Panc1 (cell line): ENCODE data around the gene PDE3B. TPM values are rescaled to one million over a fixed set of nuclear protein-coding genes. Genes with fewer than 3 reads are reported as not detected.

Experiments used
- ATAC-seq: fragments of 200-7000 bp; cut with Tn5 transposase; 2 replicates; pipeline ENCODE4 v1.9.1; 2020; ENCODE audit warnings: mild to moderate bottlenecking, moderate library complexity
- BruUV-seq: library from RNA; stranded (reverse); fragments of 400-500 nt; replicated peaks from 2 replicates; lab custom pipeline; 2021; lab: Mats Ljungman, UMichigan
- CTCF ChIA-PET: fragments of 300-600 bp; sonication (Branson Sonifier 250); formaldehyde crosslinking; loops from one replicate; lab custom pipeline; 2022; ENCODE audit warnings: antibody characterized with exemption; lab: Charles Lee
- POLR2A ChIA-PET: fragments of 300-600 bp; sonication (Branson Sonifier 250); formaldehyde crosslinking; loops from one replicate; lab custom pipeline; 2022; ENCODE audit warnings: antibody characterized with exemption; lab: Charles Lee
- DNase-seq: peaks from one replicate; pipeline ENCODE4 v3.0.0-alpha.2; 2010; ENCODE audit warnings: low read depth, low spot score
- H3K27ac ChIP-seq: 2 replicates; pipeline ENCODE4 v1.5.1; 2011; ENCODE audit warnings: mild to moderate bottlenecking, low read length, inconsistent platforms
- H3K27me3 ChIP-seq: fragments of 200-500 bp; sonication (Bioruptor generic); 2 replicates; pipeline ENCODE4 v1.6.0; 2014; ENCODE audit warnings: low read length, inconsistent platforms; ENCODE audit not compliant: control insufficient read depth, insufficient read depth
- H3K36me3 ChIP-seq: fragments of 200-500 bp; sonication (Bioruptor generic); 2 replicates; pipeline ENCODE4 v1.5.1; 2014; ENCODE audit warnings: inconsistent platforms, mild to moderate bottlenecking, low read length, moderate library complexity; ENCODE audit not compliant: control insufficient read depth, insufficient read depth
- H3K4me1 ChIP-seq: 2 replicates; pipeline ENCODE4 v1.5.1; 2011; ENCODE audit warnings: inconsistent platforms, mild to moderate bottlenecking, low read length, moderate library complexity; ENCODE audit not compliant: control insufficient read depth, insufficient read depth
- H3K4me3 ChIP-seq, 2 experiments: 2 replicates each; pipeline ENCODE4 v1.5.1; 2011 to 2012; ENCODE audit warnings: low read depth in 2 of 2, low read length in 2 of 2, mild to moderate bottlenecking in 2 of 2, inconsistent platforms in 1 of 2, moderate library complexity in 1 of 2
- H3K9me3 ChIP-seq: fragments of 200-500 bp; sonication (Bioruptor generic); 2 replicates; pipeline ENCODE4 v1.5.1; 2014; ENCODE audit warnings: low read depth, mild to moderate bottlenecking, inconsistent platforms, low read length, moderate library complexity; ENCODE audit not compliant: control insufficient read depth, insufficient read depth
- CTCF ChIP-seq: fragments of 450-650 bp; IDR thresholded peaks from 2 replicates; pipeline ENCODE4 v1.5.1; 2017; ENCODE audit warnings: mild to moderate bottlenecking
- POLR2AphosphoS5 ChIP-seq: IDR thresholded peaks from 2 replicates; pipeline ENCODE4 v1.6.1; 2012; ENCODE audit warnings: mild to moderate bottlenecking, low read depth, low read length, moderate library complexity
- SIN3A ChIP-seq: IDR thresholded peaks from 2 replicates; pipeline ENCODE4 v1.6.1; 2012; ENCODE audit warnings: low read depth, mild to moderate bottlenecking, low read length, moderate library complexity, borderline replicate concordance; ENCODE audit not compliant: insufficient read depth
- TCF7L2 ChIP-seq: IDR thresholded peaks from 2 replicates; pipeline ENCODE4 v1.6.1; 2011; ENCODE audit warnings: mild to moderate bottlenecking, low read depth, low read length, inconsistent platforms
- in situ Hi-C: cut with HindIII; loops from 2 replicates; pipeline ENCODE4 v1.10.0; 2016; ENCODE audit warnings: low sequenced_read_pairs, low pct_unique_long_range_greater_than_20kb
- intact Hi-C: fragments of 100-400 bp; cut with micrococcal nuclease; formaldehyde crosslinking; loops from one replicate; pipeline ENCODE4 v1.10.0; 2022; ENCODE audit not compliant: unreplicated experiment
- total RNA-seq: library from RNA; stranded (reverse); gene quantifications from one replicate; pipeline ENCODE4 v1.2.1, GENCODE V29; 2021; ENCODE audit not compliant: unreplicated experiment
- TF ChIP-seq, protein P1 (sequence below), 2 experiments: IDR thresholded peaks; 2 replicates each; pipeline ENCODE4 v1.6.1; 2011 to 2012; ENCODE audit warnings: low read depth in 2 of 2, control low read depth in 1 of 2, low read length in 1 of 2, mild to moderate bottlenecking in 1 of 2, moderate library complexity in 1 of 2; ENCODE audit not compliant: insufficient read depth in 1 of 2

The PDE3B gene
- total RNA-seq, 1 experiment from 2014 or later: 33.0 TPM

GRCh38 chr11:14768526-14769188 lies 125.1 kb downstream of the PDE3B start:
- in situ Hi-C loops: no loop called here
- POLR2A ChIA-PET: no interaction called here
- Histone ChIP-seq H3K27ac (no peak overlapping the region), H3K9me3 (no peaks in the 10 kb centered on the region), H3K4me1 (no peaks in the 10 kb centered on the region; the same call in 1 of the 2 replicates), H3K27me3 (no peaks in the 10 kb centered on the region), H3K36me3 (no peaks in the 10 kb centered on the region), H3K4me3 (no peak overlapping the region)
- DNase-seq (no peak), ATAC-seq (no peak)
- TF ChIP-seq TCF7L2 (no peak), SIN3A (no peak), CTCF (no peak), POLR2AphosphoS5 (no peak)
- TF ChIP-seq, protein P1, sequence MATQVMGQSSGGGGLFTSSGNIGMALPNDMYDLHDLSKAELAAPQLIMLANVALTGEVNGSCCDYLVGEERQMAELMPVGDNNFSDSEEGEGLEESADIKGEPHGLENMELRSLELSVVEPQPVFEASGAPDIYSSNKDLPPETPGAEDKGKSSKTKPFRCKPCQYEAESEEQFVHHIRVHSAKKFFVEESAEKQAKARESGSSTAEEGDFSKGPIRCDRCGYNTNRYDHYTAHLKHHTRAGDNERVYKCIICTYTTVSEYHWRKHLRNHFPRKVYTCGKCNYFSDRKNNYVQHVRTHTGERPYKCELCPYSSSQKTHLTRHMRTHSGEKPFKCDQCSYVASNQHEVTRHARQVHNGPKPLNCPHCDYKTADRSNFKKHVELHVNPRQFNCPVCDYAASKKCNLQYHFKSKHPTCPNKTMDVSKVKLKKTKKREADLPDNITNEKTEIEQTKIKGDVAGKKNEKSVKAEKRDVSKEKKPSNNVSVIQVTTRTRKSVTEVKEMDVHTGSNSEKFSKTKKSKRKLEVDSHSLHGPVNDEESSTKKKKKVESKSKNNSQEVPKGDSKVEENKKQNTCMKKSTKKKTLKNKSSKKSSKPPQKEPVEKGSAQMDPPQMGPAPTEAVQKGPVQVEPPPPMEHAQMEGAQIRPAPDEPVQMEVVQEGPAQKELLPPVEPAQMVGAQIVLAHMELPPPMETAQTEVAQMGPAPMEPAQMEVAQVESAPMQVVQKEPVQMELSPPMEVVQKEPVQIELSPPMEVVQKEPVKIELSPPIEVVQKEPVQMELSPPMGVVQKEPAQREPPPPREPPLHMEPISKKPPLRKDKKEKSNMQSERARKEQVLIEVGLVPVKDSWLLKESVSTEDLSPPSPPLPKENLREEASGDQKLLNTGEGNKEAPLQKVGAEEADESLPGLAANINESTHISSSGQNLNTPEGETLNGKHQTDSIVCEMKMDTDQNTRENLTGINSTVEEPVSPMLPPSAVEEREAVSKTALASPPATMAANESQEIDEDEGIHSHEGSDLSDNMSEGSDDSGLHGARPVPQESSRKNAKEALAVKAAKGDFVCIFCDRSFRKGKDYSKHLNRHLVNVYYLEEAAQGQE (IDR thresholded peaks at IDR 0.05; ENCODE audit: insufficient read depth in 1 of 2, low read depth in 2 of 2, low read length in 1 of 2): no peak
- BruUV-seq: no TSS peak
- intact Hi-C loops: loop anchor here (10.0 kb wide), 1 partner anchor 234 kb away; no protein-coding TSS in a partner anchor
- CTCF ChIA-PET: no interaction called here

GRCh38 chr11:14773755-14774154 lies 130.2 kb downstream of the PDE3B start:
- in situ Hi-C loops: no loop called here
- CTCF ChIA-PET: no interaction called here
- intact Hi-C loops: no loop called here
- Histone ChIP-seq H3K4me1 (no peaks in the 10 kb centered on the region), H3K36me3 (no peaks in the 10 kb centered on the region; the same call in 1 of the 2 replicates), H3K27me3 (no peaks in the 10 kb centered on the region), H3K27ac (no peak overlapping the region), H3K9me3 (no peaks in the 10 kb centered on the region), H3K4me3 (no peak overlapping the region)
- ATAC-seq: no peak
- BruUV-seq: no TSS peak
- no peak for DNase-seq
- TF ChIP-seq SIN3A (no peak), CTCF (peak; percentile 40)
- TF ChIP-seq, protein P1 (IDR thresholded peaks at IDR 0.05; ENCODE audit: insufficient read depth in 1 of 2, low read depth in 2 of 2, low read length in 1 of 2): no peak
- POLR2A ChIA-PET: no interaction called here
